ENCODE data around the gene BMERB1. TPM values are rescaled to one million over a fixed set of nuclear protein-coding genes. Genes with fewer than 3 reads are reported as not detected.

BMERB1 gene
- total and polyA plus RNA-seq, 9 of the 15 experiments (the other 6 are each of a cell fraction or from before 2014, with no cell fraction given): 0.29 to 2.9 (median 0.94) TPM

- no peak for TF ChIP-seq IRF2 (CRISPR knock-in tag; IDR thresholded peaks at IDR 0.05)
- TF ChIP-seq, protein P1, sequence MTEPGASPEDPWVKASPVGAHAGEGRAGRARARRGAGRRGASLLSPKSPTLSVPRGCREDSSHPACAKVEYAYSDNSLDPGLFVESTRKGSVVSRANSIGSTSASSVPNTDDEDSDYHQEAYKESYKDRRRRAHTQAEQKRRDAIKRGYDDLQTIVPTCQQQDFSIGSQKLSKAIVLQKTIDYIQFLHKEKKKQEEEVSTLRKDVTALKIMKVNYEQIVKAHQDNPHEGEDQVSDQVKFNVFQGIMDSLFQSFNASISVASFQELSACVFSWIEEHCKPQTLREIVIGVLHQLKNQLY (CRISPR knock-in tag; conservative IDR thresholded peaks at IDR 0.05): no peak
- TF ChIP-seq ZNF79 (CRISPR knock-in tag; IDR thresholded peaks at IDR 0.05; ENCODE audit: low read depth): no peak
- no peak for TF ChIP-seq ZC3H4 (CRISPR knock-in tag; IDR thresholded peaks at IDR 0.05; ENCODE audit: borderline replicate concordance)
- TF ChIP-seq PRMT5 (CRISPR knock-in tag; IDR thresholded peaks at IDR 0.05): no peak
- TF ChIP-seq, protein P2, sequence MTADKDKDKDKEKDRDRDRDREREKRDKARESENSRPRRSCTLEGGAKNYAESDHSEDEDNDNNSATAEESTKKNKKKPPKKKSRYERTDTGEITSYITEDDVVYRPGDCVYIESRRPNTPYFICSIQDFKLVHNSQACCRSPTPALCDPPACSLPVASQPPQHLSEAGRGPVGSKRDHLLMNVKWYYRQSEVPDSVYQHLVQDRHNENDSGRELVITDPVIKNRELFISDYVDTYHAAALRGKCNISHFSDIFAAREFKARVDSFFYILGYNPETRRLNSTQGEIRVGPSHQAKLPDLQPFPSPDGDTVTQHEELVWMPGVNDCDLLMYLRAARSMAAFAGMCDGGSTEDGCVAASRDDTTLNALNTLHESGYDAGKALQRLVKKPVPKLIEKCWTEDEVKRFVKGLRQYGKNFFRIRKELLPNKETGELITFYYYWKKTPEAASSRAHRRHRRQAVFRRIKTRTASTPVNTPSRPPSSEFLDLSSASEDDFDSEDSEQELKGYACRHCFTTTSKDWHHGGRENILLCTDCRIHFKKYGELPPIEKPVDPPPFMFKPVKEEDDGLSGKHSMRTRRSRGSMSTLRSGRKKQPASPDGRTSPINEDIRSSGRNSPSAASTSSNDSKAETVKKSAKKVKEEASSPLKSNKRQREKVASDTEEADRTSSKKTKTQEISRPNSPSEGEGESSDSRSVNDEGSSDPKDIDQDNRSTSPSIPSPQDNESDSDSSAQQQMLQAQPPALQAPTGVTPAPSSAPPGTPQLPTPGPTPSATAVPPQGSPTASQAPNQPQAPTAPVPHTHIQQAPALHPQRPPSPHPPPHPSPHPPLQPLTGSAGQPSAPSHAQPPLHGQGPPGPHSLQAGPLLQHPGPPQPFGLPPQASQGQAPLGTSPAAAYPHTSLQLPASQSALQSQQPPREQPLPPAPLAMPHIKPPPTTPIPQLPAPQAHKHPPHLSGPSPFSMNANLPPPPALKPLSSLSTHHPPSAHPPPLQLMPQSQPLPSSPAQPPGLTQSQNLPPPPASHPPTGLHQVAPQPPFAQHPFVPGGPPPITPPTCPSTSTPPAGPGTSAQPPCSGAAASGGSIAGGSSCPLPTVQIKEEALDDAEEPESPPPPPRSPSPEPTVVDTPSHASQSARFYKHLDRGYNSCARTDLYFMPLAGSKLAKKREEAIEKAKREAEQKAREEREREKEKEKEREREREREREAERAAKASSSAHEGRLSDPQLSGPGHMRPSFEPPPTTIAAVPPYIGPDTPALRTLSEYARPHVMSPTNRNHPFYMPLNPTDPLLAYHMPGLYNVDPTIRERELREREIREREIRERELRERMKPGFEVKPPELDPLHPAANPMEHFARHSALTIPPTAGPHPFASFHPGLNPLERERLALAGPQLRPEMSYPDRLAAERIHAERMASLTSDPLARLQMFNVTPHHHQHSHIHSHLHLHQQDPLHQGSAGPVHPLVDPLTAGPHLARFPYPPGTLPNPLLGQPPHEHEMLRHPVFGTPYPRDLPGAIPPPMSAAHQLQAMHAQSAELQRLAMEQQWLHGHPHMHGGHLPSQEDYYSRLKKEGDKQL (CRISPR knock-in tag; IDR thresholded peaks at IDR 0.05; ENCODE audit: borderline replicate concordance): no peak
- no peak for TF ChIP-seq SIN3B (IDR thresholded peaks at IDR 0.05; ENCODE audit: low read depth)
- TF ChIP-seq, protein P3, sequence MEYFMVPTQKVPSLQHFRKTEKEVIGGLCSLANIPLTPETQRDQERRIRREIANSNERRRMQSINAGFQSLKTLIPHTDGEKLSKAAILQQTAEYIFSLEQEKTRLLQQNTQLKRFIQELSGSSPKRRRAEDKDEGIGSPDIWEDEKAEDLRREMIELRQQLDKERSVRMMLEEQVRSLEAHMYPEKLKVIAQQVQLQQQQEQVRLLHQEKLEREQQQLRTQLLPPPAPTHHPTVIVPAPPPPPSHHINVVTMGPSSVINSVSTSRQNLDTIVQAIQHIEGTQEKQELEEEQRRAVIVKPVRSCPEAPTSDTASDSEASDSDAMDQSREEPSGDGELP (CRISPR knock-in tag; IDR thresholded peaks at IDR 0.05; ENCODE audit: borderline replicate concordance): peak; percentile 40
- no peak for TF ChIP-seq ZNF263 (CRISPR knock-in tag; IDR thresholded peaks at IDR 0.05; ENCODE audit: borderline replicate concordance)
- peak; percentile 76; the same call in 1 of the 2 replicates for TF ChIP-seq ZNF274 (IDR thresholded peaks at IDR 0.05; ENCODE audit: borderline replicate concordance, low read depth, low read length)
- no peak for TF ChIP-seq MCM5 (IDR thresholded peaks at IDR 0.05; ENCODE audit: low read depth)
- TF ChIP-seq HES1 (IDR thresholded peaks at IDR 0.05; ENCODE audit: low read depth): peak; percentile 45; the same call in 1 of the 2 replicates
- no peak for TF ChIP-seq ZSCAN29 (IDR thresholded peaks at IDR 0.05)
- TF ChIP-seq, protein P4, sequence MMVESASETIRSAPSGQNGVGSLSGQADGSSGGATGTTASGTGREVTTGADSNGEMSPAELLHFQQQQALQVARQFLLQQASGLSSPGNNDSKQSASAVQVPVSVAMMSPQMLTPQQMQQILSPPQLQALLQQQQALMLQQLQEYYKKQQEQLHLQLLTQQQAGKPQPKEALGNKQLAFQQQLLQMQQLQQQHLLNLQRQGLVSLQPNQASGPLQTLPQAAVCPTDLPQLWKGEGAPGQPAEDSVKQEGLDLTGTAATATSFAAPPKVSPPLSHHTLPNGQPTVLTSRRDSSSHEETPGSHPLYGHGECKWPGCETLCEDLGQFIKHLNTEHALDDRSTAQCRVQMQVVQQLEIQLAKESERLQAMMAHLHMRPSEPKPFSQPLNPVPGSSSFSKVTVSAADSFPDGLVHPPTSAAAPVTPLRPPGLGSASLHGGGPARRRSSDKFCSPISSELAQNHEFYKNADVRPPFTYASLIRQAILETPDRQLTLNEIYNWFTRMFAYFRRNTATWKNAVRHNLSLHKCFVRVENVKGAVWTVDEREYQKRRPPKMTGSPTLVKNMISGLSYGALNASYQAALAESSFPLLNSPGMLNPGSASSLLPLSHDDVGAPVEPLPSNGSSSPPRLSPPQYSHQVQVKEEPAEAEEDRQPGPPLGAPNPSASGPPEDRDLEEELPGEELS (CRISPR knock-in tag; IDR thresholded peaks at IDR 0.05; ENCODE audit: borderline replicate concordance): no peak
- TF ChIP-seq GTF2F1 (IDR thresholded peaks at IDR 0.05; ENCODE audit: low read depth, low read length): no peak
Observed at GRCh38 chr16:15521758-15522509, 87.5 kb downstream of the BMERB1 start (continued).

Data from K562 (cell line).